ENCODE data around the gene SMG1. TPM values are rescaled to one million over a fixed set of nuclear protein-coding genes. Genes with fewer than 3 reads are reported as not detected.

The SMG1 gene
- total and polyA plus RNA-seq, 4 donors = 5.3 to 70.8 (median 22.3) TPM

DNA sequence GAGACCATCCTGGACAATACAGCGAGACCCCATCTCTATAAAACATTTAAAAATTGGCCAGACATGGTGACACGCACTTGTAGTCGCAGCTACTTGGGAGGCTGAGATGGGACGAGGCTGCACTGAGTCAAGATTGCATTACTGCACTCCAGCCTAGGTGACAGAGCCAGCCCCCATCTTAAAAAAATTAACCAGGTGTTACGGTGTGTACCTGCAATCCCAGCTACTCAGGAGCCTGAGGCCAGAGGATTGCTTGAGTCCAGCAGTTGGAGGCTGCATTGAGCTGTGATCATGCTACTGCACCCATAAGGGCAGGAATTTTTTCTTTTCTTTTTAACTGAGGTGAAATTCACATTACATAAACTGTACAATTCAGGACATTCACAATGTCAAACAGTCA, 40.6 kb upstream of the SMG1 start:
- Histone ChIP-seq H3K36me3 (ENCODE audit: control insufficient read depth in 4 of 4, insufficient read depth in 3 of 4, low read depth in 1 of 4, low read length in 3 of 4) (peaks cover 0 to 2% (median 0%) of the 10 kb centered on the region in 4 donors), H3K4me3 (ENCODE audit: low read depth in 1 of 3, low read length in 3 of 3) (no peak overlapping the region), H3K9me3 (ENCODE audit: control insufficient read depth in 4 of 4, low read length in 3 of 4) (no peaks in the 10 kb centered on the region), H3K27ac (ENCODE audit: low read depth in 1 of 2, low read length in 2 of 2) (no peak overlapping the region), H3K9ac (ENCODE audit: low read depth in 1 of 2, low read length in 2 of 2) (no peak overlapping the region), H3K4me1 (ENCODE audit: control insufficient read depth in 4 of 4, insufficient read depth in 4 of 4, low read length in 3 of 4) (peaks cover 0 to 5% (median 1%) of the 10 kb centered on the region in 4 donors), H3K27me3 (ENCODE audit: control insufficient read depth in 4 of 4, insufficient read depth in 4 of 4, low read length in 3 of 4) (no peaks in the 10 kb centered on the region)
- TF ChIP-seq FOXA2 (IDR thresholded peaks at IDR 0.05) = no peak
- TF ChIP-seq, protein P1, sequence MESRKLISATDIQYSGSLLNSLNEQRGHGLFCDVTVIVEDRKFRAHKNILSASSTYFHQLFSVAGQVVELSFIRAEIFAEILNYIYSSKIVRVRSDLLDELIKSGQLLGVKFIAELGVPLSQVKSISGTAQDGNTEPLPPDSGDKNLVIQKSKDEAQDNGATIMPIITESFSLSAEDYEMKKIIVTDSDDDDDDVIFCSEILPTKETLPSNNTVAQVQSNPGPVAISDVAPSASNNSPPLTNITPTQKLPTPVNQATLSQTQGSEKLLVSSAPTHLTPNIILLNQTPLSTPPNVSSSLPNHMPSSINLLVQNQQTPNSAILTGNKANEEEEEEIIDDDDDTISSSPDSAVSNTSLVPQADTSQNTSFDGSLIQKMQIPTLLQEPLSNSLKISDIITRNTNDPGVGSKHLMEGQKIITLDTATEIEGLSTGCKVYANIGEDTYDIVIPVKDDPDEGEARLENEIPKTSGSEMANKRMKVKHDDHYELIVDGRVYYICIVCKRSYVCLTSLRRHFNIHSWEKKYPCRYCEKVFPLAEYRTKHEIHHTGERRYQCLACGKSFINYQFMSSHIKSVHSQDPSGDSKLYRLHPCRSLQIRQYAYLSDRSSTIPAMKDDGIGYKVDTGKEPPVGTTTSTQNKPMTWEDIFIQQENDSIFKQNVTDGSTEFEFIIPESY (IDR thresholded peaks at IDR 0.05) = no peak
- no peak for TF ChIP-seq RAD21 (IDR thresholded peaks at IDR 0.05)
- TF ChIP-seq, protein P2, sequence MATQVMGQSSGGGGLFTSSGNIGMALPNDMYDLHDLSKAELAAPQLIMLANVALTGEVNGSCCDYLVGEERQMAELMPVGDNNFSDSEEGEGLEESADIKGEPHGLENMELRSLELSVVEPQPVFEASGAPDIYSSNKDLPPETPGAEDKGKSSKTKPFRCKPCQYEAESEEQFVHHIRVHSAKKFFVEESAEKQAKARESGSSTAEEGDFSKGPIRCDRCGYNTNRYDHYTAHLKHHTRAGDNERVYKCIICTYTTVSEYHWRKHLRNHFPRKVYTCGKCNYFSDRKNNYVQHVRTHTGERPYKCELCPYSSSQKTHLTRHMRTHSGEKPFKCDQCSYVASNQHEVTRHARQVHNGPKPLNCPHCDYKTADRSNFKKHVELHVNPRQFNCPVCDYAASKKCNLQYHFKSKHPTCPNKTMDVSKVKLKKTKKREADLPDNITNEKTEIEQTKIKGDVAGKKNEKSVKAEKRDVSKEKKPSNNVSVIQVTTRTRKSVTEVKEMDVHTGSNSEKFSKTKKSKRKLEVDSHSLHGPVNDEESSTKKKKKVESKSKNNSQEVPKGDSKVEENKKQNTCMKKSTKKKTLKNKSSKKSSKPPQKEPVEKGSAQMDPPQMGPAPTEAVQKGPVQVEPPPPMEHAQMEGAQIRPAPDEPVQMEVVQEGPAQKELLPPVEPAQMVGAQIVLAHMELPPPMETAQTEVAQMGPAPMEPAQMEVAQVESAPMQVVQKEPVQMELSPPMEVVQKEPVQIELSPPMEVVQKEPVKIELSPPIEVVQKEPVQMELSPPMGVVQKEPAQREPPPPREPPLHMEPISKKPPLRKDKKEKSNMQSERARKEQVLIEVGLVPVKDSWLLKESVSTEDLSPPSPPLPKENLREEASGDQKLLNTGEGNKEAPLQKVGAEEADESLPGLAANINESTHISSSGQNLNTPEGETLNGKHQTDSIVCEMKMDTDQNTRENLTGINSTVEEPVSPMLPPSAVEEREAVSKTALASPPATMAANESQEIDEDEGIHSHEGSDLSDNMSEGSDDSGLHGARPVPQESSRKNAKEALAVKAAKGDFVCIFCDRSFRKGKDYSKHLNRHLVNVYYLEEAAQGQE (IDR thresholded peaks at IDR 0.05) = no peak
- TF ChIP-seq YY1 (IDR thresholded peaks at IDR 0.05) = no peak
- TF ChIP-seq RXRA (IDR thresholded peaks at IDR 0.05) = no peak
- TF ChIP-seq, protein P3, sequence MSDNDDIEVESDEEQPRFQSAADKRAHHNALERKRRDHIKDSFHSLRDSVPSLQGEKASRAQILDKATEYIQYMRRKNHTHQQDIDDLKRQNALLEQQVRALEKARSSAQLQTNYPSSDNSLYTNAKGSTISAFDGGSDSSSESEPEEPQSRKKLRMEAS (IDR thresholded peaks at IDR 0.05) = no peak
- TF ChIP-seq JUND (IDR thresholded peaks at IDR 0.05) = no peak
- TF ChIP-seq HNF4A (conservative IDR thresholded peaks at IDR 0.05) = no peak
- TF ChIP-seq EGR1 (IDR thresholded peaks at IDR 0.05; ENCODE audit: low read depth in 2 of 2) = no peak
- TF ChIP-seq FOXA1 (IDR thresholded peaks at IDR 0.05) = no peak
- TF ChIP-seq SP1 (IDR thresholded peaks at IDR 0.05) = no peak
- TF ChIP-seq, protein P4, sequence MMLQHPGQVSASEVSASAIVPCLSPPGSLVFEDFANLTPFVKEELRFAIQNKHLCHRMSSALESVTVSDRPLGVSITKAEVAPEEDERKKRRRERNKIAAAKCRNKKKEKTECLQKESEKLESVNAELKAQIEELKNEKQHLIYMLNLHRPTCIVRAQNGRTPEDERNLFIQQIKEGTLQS (IDR thresholded peaks at IDR 0.05) = no peak
- TF ChIP-seq, protein P5, sequence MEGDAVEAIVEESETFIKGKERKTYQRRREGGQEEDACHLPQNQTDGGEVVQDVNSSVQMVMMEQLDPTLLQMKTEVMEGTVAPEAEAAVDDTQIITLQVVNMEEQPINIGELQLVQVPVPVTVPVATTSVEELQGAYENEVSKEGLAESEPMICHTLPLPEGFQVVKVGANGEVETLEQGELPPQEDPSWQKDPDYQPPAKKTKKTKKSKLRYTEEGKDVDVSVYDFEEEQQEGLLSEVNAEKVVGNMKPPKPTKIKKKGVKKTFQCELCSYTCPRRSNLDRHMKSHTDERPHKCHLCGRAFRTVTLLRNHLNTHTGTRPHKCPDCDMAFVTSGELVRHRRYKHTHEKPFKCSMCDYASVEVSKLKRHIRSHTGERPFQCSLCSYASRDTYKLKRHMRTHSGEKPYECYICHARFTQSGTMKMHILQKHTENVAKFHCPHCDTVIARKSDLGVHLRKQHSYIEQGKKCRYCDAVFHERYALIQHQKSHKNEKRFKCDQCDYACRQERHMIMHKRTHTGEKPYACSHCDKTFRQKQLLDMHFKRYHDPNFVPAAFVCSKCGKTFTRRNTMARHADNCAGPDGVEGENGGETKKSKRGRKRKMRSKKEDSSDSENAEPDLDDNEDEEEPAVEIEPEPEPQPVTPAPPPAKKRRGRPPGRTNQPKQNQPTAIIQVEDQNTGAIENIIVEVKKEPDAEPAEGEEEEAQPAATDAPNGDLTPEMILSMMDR (IDR thresholded peaks at IDR 0.05; ENCODE audit: low read depth, low read length, missing input control) = no peak
- no peak for TF ChIP-seq NR2F2 (IDR thresholded peaks at IDR 0.05)
- TF ChIP-seq TAF1 (conservative IDR thresholded peaks at IDR 0.05) = no peak
- TF ChIP-seq GABPA (IDR thresholded peaks at IDR 0.05 in 1 of 2, conservative IDR thresholded peaks at IDR 0.05 in 1 of 2) = no peak
- TF ChIP-seq HNF4G (IDR thresholded peaks at IDR 0.05) = no peak
- DNase-seq (ENCODE audit: low spot score) = no peak
- 97% methylated on average over 5 of the region's 5 CpGs for WGBS
